Activated naive CD4-positive, alpha-beta T cell treated with Interleukin-2 at 50 U/mL for 16 hours (primary cell): ENCODE measurements around the gene NBDY.
"Not testable (repeated sequence)": the region's sequence is repeated elsewhere in the genome, so short reads cannot be mapped to it uniquely, and the experiment has no call there.

Experiments used
- DNase-seq: peaks from one replicate; pipeline ENCODE4 v3.0.0-alpha.2; 2020

The NBDY gene

GRCh38 chrX:56764975-56765791, 36.1 kb downstream of the NBDY start:
- no peak for DNase-seq

DNA sequence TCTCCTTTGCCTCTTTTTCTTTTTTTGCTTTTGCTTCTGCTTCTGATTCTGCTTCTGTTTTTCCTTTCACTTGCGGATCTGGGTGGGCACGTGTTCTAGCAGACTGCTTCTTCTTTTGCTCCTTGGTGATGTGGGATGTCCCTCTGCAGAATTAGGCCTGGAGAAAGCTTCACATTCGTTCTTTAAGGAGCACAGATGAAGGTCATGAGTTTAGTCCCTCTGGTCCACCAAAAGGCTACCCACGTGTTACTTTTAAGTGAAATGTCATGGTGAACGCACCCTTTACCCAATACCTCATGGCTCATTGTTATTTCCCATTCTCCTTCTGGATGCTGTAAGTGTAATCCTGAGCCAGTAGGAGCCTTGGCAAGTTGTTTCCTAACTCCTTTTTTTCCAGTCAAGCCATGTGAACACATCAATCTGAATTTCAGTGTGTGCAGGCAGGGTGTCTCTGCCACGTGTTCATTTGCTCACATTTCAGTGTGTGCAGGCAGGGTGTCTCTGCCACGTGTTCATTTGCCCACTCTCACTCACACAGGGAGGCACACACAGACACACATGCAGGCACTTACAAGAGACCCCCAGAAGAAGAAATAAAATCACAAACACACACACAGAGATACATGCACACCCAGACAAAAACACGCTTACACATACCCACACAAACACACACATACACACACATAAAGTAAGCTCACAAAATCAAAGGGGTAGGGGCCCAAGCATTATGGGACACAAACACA, 36.9 kb downstream of the NBDY start:
- no peak for DNase-seq

- DNase-seq = no peak
Observed at GRCh38 chrX:56766554-56767347, 37.7 kb downstream of the NBDY start.

- not testable (repeated sequence) for DNase-seq
Observed at GRCh38 chrX:56767348-56768119, 38.5 kb downstream of the NBDY start.

DNA sequence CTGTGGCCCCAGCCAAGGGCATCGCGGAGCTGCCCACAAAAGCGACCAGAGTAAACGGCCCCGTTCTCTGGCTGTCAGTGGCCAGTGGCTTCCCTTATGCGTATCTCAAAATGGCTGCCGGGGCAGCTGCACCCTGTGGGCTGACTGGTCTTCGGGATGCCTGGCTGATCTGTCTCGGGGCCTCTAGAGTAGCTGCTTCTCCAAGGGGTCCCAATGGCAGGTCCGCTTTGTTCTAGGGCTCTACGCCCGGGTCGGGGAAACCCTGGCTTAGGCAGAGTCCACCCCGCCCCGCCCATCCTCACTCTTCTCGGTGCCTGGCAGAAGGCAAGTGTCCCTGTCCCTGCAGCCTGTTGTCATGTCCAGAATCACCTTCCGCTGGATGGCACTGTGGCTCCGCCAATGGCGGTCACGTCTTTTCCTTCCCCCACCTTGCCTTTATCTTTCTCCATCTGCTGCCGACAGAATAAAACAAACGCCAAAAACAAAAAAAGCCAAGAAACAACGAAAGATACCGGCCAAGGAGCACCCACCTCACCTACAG, 39.1 kb downstream of the NBDY start:
- not testable (repeated sequence) for DNase-seq

GRCh38 chrX:56772675-56773521, 43.9 kb downstream of the NBDY start:
- not testable (repeated sequence) for DNase-seq

- DNase-seq = not testable (repeated sequence)
Observed at GRCh38 chrX:56773522-56774060, 44.5 kb downstream of the NBDY start.

- DNase-seq = not testable (repeated sequence)
Observed at GRCh38 chrX:56778099-56778923, 49.3 kb downstream of the NBDY start.

- not testable (repeated sequence) for DNase-seq
Observed at GRCh38 chrX:56778924-56779468, 50.0 kb downstream of the NBDY start.

GRCh38 chrX:56780681-56781649, 51.9 kb downstream of the NBDY start:
- DNase-seq = not testable (repeated sequence)

GRCh38 chrX:56782352-56782751, 53.3 kb downstream of the NBDY start:
- no peak for DNase-seq

DNA sequence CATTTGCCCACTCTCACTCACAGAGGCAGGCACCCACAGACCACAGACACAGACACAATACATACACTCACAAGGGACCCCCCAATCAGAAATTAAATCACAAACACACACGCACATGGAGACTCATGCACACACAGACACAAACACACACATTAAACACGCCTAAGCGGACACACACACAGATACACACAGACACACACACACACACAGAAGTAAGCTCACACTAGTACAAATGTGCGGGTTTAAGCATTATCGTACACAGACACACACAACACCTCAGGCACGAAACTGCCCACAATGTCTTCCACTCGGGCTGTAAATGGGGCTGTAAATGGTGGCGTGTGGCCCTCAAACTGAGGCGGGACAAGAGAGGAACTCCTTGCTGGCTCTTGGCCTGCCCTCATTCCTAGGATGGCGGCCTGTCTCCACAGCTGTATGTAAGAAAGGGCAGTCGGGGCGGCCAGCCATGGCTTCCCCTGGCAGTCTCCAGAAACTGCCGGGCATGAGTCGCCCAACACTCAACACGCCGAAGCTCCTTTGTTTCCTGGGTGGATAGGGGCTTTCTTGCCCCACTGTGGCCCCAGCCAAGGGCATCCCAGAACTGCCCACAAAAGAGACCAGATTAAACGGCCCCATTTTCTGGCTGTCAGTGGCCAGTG, 53.9 kb downstream of the NBDY start:
- DNase-seq = no peak

DNA sequence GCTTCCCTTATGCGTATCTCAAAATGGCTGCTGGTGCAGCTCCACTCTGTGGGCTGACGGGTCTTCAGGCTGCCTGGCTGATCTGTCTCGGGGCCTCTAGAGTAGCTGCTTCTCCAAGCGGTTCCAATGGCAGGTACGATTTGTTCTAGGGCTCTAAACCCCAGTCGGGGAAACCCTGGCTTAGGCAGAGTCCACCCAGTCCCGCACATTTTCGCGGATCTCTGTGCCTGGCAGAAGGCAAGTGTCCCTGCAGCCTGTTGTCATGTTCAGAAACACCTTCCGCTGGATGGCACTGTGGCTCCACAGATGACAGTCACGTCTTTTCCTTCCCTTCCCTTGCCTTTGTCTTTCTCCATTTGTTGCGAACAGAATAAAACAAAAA, 54.4 kb downstream of the NBDY start:
- no peak for DNase-seq

DNA sequence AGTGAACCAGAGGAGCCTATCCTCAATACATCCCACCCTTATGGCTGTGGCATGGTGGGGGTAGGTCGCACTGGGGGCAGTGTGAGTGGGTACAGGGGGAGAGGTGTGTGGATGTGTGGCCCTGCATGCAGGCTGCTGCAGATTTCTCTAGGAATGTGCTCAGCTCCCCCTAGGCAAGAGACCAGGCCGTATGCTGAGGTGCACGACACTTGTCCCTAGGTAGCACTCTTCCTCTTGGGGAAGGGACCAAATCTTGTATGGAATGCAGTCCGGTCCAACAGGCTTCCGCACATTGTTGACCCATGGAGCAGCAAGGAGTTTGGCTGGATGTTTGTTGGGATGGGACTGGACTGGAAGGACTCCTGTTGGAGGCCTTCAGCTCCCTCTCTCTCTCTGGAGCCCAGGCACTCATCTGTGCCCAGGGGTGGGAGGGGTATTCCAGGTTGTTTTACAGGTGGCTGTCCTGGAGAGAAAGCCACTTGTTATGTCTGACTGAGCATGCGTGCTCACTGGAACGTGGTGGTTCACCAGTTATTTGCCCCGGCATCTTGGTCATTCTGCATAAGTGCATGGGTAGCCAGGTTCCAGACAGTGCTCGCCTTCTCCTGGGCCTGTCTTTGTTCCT, 55.1 kb downstream of the NBDY start:
- no peak for DNase-seq

- no peak for DNase-seq
Observed at GRCh38 chrX:56784666-56785065, 55.6 kb downstream of the NBDY start.

- DNase-seq = no peak
Observed at GRCh38 chrX:56785442-56785841, 56.4 kb downstream of the NBDY start.
